Fibroblast of lung (primary cell): ENCODE results near the gene HPRT1. TPM values are rescaled to one million over a fixed set of nuclear protein-coding genes. Genes with fewer than 3 reads are reported as not detected.

ENCODE experiments used
- DNase-seq, 2 donors: peaks; one replicate each; pipeline versions ENCODE4 v3.0.0 to v3.0.0-alpha.2; 2010; ENCODE audit warnings: low read depth in 2 of 2
- H2AFZ ChIP-seq: 2 replicates; pipeline ENCODE4 v1.5.1; 2012; ENCODE audit warnings: low read length, control low read depth, inconsistent platforms
- H3K27ac ChIP-seq: 2 replicates; pipeline ENCODE4 v1.5.1; 2011; ENCODE audit warnings: low read length, control low read depth; ENCODE audit not compliant: insufficient read depth
- H3K27me3 ChIP-seq: 2 replicates; pipeline ENCODE4 v1.5.1; 2011; ENCODE audit warnings: mild to moderate bottlenecking, low read length; ENCODE audit not compliant: control insufficient read depth, insufficient read depth
- H3K36me3 ChIP-seq: 2 replicates; pipeline ENCODE4 v1.5.1; 2011; ENCODE audit warnings: low read length; ENCODE audit not compliant: control insufficient read depth, insufficient read depth
- H3K4me1 ChIP-seq: 2 replicates; pipeline ENCODE4 v1.5.1; 2011; ENCODE audit warnings: low read length; ENCODE audit not compliant: control insufficient read depth, insufficient read depth; ENCODE audit errors: extremely low read depth
- H3K4me2 ChIP-seq: 2 replicates; pipeline ENCODE4 v1.5.1; 2011; ENCODE audit warnings: low read length, control low read depth; ENCODE audit not compliant: insufficient read depth; ENCODE audit errors: extremely low read depth
- H3K4me3 ChIP-seq, 4 experiments: fragments of 200-600 bp in 1 of 4; sonication (generic) in 1 of 4; replicated peaks in 1 of 4; 2 replicates each; pipeline ENCODE4 v1.5.1; 2011 to 2016; ENCODE audit warnings: low read length in 4 of 4, low read depth in 3 of 4, mild to moderate bottlenecking in 3 of 4, control low read depth in 2 of 4, inconsistent platforms in 1 of 4, mixed read lengths in 1 of 4; ENCODE audit not compliant: insufficient read depth in 1 of 4; ENCODE audit errors: control extremely low read depth in 1 of 4
- H3K79me2 ChIP-seq: 2 replicates; pipeline ENCODE4 v1.5.1; 2012; ENCODE audit warnings: mild to moderate bottlenecking, low read length, inconsistent platforms; ENCODE audit not compliant: control insufficient read depth, insufficient read depth
- H3K9ac ChIP-seq: 2 replicates; pipeline ENCODE4 v1.5.1; 2011; ENCODE audit warnings: mild to moderate bottlenecking, low read length, control low read depth; ENCODE audit not compliant: insufficient read depth
- H3K9me3 ChIP-seq: 2 replicates; pipeline ENCODE4 v1.5.1; 2012; ENCODE audit warnings: low read depth, low read length; ENCODE audit not compliant: control insufficient read depth, insufficient read depth
- H4K20me1 ChIP-seq: 2 replicates; pipeline ENCODE4 v1.5.1; 2011; ENCODE audit warnings: low read length; ENCODE audit not compliant: control insufficient read depth, insufficient read depth; ENCODE audit errors: extremely low read depth
- EZH2 ChIP-seq: IDR thresholded peaks from 2 replicates; pipeline ENCODE4 v1.5.1; 2012; ENCODE audit warnings: low read length, control low read depth, mild to moderate bottlenecking; ENCODE audit errors: missing control alignments
- polyA plus RNA-seq, 2 donors: library from polyadenylated mRNA; depleted of rRNA in 1 of 2; stranded (reverse) in 1 of 2; unstranded in 1 of 2; fragments of >200 nt; gene quantifications; 2 replicates each; pipeline ENCODE4 v1.2.1, GENCODE V29; 2011 to 2012; ENCODE audit warnings: missing spikeins in 1 of 2
- total RNA-seq: library from RNA; depleted of rRNA; stranded (reverse); fragments of >200 nt; gene quantifications from 2 replicates; pipeline ENCODE4 v1.2.1, GENCODE V29; 2014
- TF ChIP-seq, protein P1 (sequence below), 2 donors: IDR thresholded peaks in 1 of 2; conservative IDR thresholded peaks in 1 of 2; 1 replicate in 1 of 2; 2 replicates in 1 of 2; pipeline ENCODE4 v1.5.1; 2011 to 2012; ENCODE audit warnings: low read length in 2 of 2, control low read depth in 1 of 2, inconsistent platforms in 1 of 2, low read depth in 1 of 2, mild to moderate bottlenecking in 1 of 2

HPRT1 gene
- total and polyA plus RNA-seq, 2 donors (not counting 1 experiment from before 2014, with no cell fraction given), result 23.0 to 51.8 TPM

DNA sequence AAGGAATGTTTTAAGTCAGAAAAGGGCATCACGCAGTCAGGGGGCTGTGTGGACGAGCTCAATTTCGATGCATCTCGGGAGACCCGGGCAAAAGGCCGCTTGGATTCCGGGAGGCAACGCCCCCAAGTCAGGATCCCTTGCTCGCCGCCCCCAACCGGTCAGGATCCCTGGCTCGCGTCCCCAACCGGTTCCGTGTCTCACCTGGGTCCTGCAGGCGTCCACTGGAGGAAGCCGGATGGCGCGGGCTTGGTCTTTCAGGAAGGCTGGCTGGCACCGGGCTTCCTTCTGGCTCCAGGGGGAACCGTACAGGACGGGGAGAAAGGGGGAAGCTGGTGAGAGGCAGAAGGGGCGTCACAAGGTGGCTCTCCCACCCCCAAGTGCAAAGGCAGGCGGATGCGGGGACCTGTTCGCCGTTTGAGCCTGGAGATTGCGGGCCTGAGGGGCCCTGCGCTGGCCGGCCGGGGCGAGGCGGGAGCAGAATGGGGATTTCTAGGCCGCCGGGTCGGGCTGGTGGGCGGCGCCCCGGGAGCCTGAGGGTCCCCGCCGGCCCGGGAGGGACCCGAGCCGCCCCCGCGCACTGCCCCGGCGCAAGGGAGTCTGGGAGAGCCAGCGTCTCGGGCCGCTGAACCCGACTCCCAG lies 84.7 kb downstream of the HPRT1 start:
- no peaks in the 10 kb centered on the region for H4K20me1 ChIP-seq
- peaks cover 27% of the 10 kb centered on the region for H3K79me2 ChIP-seq
- peaks cover 8% of the 10 kb centered on the region for H3K36me3 ChIP-seq
- H3K9me3 ChIP-seq, result no peaks in the 10 kb centered on the region
- H2AFZ ChIP-seq, result no peak overlapping the region
- H3K27ac ChIP-seq, result no peak overlapping the region
- no peaks in the 10 kb centered on the region for H3K27me3 ChIP-seq
- no peak overlapping the region for H3K4me2 ChIP-seq
- DNase-seq, result no peak
- H3K4me1 ChIP-seq, result no peaks in the 10 kb centered on the region
- TF ChIP-seq, protein P1, sequence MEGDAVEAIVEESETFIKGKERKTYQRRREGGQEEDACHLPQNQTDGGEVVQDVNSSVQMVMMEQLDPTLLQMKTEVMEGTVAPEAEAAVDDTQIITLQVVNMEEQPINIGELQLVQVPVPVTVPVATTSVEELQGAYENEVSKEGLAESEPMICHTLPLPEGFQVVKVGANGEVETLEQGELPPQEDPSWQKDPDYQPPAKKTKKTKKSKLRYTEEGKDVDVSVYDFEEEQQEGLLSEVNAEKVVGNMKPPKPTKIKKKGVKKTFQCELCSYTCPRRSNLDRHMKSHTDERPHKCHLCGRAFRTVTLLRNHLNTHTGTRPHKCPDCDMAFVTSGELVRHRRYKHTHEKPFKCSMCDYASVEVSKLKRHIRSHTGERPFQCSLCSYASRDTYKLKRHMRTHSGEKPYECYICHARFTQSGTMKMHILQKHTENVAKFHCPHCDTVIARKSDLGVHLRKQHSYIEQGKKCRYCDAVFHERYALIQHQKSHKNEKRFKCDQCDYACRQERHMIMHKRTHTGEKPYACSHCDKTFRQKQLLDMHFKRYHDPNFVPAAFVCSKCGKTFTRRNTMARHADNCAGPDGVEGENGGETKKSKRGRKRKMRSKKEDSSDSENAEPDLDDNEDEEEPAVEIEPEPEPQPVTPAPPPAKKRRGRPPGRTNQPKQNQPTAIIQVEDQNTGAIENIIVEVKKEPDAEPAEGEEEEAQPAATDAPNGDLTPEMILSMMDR (conservative IDR thresholded peaks at IDR 0.05 in 1 of 2, IDR thresholded peaks at IDR 0.05 in 1 of 2; ENCODE audit: low read depth in 1 of 2, low read length in 2 of 2), result no peak
- no peak for TF ChIP-seq EZH2
- no peak overlapping the region for H3K4me3 ChIP-seq
- H3K9ac ChIP-seq, result no peak overlapping the region

DNA sequence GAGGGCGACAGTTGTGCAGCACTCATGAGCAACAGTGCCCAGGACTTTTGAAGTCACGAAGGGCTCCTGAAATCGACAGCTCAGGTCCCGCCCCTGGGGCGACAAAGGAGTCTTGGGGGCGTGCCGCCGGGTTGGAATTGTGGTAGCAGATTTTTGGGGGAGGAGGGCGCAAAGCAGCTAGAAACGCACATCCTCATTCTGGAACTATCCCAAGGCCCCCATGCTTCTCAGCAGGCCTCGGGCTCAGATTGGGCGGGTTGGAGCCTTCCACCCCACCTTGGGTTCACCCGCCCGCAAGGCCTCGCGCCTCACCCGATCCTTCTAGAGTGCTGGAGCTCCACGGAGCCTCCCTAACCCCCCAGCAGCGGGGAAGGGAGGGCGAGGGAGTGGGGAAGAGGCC lies 85.5 kb downstream of the HPRT1 start:
- no peak for DNase-seq
- TF ChIP-seq, protein P1 (conservative IDR thresholded peaks at IDR 0.05 in 1 of 2, IDR thresholded peaks at IDR 0.05 in 1 of 2; ENCODE audit: low read depth in 1 of 2, low read length in 2 of 2), result no peak
- no peak for TF ChIP-seq EZH2
- H3K4me3 ChIP-seq, result no peak overlapping the region
- H3K4me2 ChIP-seq, result no peak overlapping the region
- H3K79me2 ChIP-seq, result peaks cover 27% of the 10 kb centered on the region
- no peak overlapping the region for H2AFZ ChIP-seq
- H4K20me1 ChIP-seq, result no peaks in the 10 kb centered on the region
- H3K9ac ChIP-seq, result no peak overlapping the region
- peaks cover 3% of the 10 kb centered on the region for H3K4me1 ChIP-seq
- H3K36me3 ChIP-seq, result peaks cover 8% of the 10 kb centered on the region
- H3K27ac ChIP-seq, result no peak overlapping the region
- no peaks in the 10 kb centered on the region for H3K27me3 ChIP-seq
- no peaks in the 10 kb centered on the region for H3K9me3 ChIP-seq

DNA sequence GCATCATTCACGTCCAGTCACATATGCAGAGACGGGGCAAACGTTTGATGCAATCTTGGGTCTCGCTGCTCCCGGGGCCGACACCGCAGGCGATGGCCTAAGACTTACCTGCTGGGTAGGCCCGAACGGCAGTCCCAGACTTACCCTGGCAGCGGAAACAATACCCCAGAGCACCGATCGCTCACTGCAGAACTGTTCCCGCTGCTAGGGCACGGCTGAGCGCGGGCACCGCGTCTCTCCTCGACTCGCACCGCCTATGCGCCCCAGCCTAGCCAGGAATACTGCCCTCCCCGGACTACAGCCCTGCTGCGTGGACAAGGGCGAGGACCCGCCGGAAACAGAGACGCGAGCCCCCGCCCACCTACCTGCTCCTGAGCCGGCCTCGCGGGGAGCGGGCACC lies 86.2 kb downstream of the HPRT1 start:
- Histone ChIP-seq H3K9me3 (no peaks in the 10 kb centered on the region), H3K36me3 (peaks cover 8% of the 10 kb centered on the region), H4K20me1 (no peaks in the 10 kb centered on the region), H3K79me2 (peaks cover 27% of the 10 kb centered on the region), H3K9ac (no peak overlapping the region), H3K27me3 (no peaks in the 10 kb centered on the region), H3K4me2 (no peak overlapping the region), H3K4me3 (peak overlapping the region in 3 of 4 experiments; percentile 66 to 98 (median 78)), H3K27ac (no peak overlapping the region), H2AFZ (no peak overlapping the region), H3K4me1 (peaks cover 3% of the 10 kb centered on the region)
- TF ChIP-seq, protein P1 (conservative IDR thresholded peaks at IDR 0.05 in 1 of 2, IDR thresholded peaks at IDR 0.05 in 1 of 2; ENCODE audit: low read depth in 1 of 2, low read length in 2 of 2), result no peak
- TF ChIP-seq EZH2, result no peak
- DNase-seq, result no peak
